Loucy (cell line): ENCODE measurements around the gene CD34.

ENCODE experiments used
- H2AFZ ChIP-seq: fragments of 200-600 bp; sonication (generic); 2 replicates; pipeline ENCODE4 v1.6.0; 2016; ENCODE audit warnings: antibody characterized with exemption, mild to moderate bottlenecking, low read length, moderate library complexity
- H3F3A ChIP-seq: fragments of 200-600 bp; 2 replicates; pipeline ENCODE4 v1.6.0; 2016; ENCODE audit warnings: antibody characterized with exemption, low read depth, mild to moderate bottlenecking
- H3K27me3 ChIP-seq: fragments of 200-600 bp; sonication (generic); 2 replicates; pipeline ENCODE4 v1.6.1; 2014; ENCODE audit warnings: low read length, mild to moderate bottlenecking; ENCODE audit not compliant: insufficient read depth, poor library complexity, severe bottlenecking
- H3K36me3 ChIP-seq: fragments of 200-600 bp; sonication (generic); 2 replicates; pipeline ENCODE4 v1.6.1; 2016; ENCODE audit warnings: low read length; ENCODE audit not compliant: insufficient read depth
- H3K4me1 ChIP-seq: fragments of 200-600 bp; sonication (generic); 2 replicates; pipeline ENCODE4 v1.5.1; 2014; ENCODE audit warnings: low read length, mild to moderate bottlenecking; ENCODE audit not compliant: insufficient read depth, poor library complexity, severe bottlenecking
- H3K4me2 ChIP-seq: fragments of 200-600 bp; sonication (generic); 2 replicates; pipeline ENCODE4 v1.6.0; 2014; ENCODE audit warnings: antibody characterized with exemption, low read length, low read depth, mild to moderate bottlenecking; ENCODE audit not compliant: poor library complexity, severe bottlenecking
- H3K4me3 ChIP-seq: fragments of 200-600 bp; sonication (generic); 2 replicates; pipeline ENCODE4 v1.5.1; 2014; ENCODE audit warnings: low read length, mild to moderate bottlenecking, mixed read lengths; ENCODE audit not compliant: poor library complexity, severe bottlenecking
- H3K79me2 ChIP-seq: fragments of 200-600 bp; sonication (generic); 2 replicates; pipeline ENCODE4 v1.6.1; 2014; ENCODE audit warnings: low read length; ENCODE audit not compliant: insufficient read depth
- H3K9ac ChIP-seq: fragments of 200-600 bp; sonication (generic); 2 replicates; pipeline ENCODE4 v1.6.0; 2014; ENCODE audit warnings: mild to moderate bottlenecking, low read depth, low read length, moderate library complexity; ENCODE audit not compliant: poor library complexity, severe bottlenecking
- H3K9me2 ChIP-seq: fragments of 200-600 bp; sonication (generic); replicated peaks from 2 replicates; pipeline ENCODE4 v1.6.1; 2016; ENCODE audit warnings: low read depth, low read length, mixed read lengths
- H3K9me3 ChIP-seq: fragments of 200-600 bp; sonication (generic); 2 replicates; pipeline ENCODE4 v1.6.1; 2014; ENCODE audit warnings: mild to moderate bottlenecking, antibody characterized with exemption, low read length, low read depth; ENCODE audit not compliant: insufficient read depth
- H4K20me1 ChIP-seq: fragments of 200-600 bp; sonication (generic); 2 replicates; pipeline ENCODE4 v1.6.0; 2014; ENCODE audit warnings: antibody characterized with exemption, low read length, mild to moderate bottlenecking; ENCODE audit not compliant: insufficient read depth, poor library complexity, severe bottlenecking
- EZH2phosphoT487 ChIP-seq: fragments of 200-600 bp; IDR thresholded peaks from 2 replicates; pipeline ENCODE4 v1.6.1; 2018; ENCODE audit warnings: antibody characterized with exemption, mild to moderate bottlenecking, moderate library complexity, borderline replicate concordance
- TF ChIP-seq, protein P1 (sequence below): fragments of 200-600 bp; sonication (generic); conservative IDR thresholded peaks from 2 replicates; pipeline ENCODE4 v1.5.1; 2014; ENCODE audit warnings: mild to moderate bottlenecking, antibody characterized with exemption, low read length

CD34 gene

DNA sequence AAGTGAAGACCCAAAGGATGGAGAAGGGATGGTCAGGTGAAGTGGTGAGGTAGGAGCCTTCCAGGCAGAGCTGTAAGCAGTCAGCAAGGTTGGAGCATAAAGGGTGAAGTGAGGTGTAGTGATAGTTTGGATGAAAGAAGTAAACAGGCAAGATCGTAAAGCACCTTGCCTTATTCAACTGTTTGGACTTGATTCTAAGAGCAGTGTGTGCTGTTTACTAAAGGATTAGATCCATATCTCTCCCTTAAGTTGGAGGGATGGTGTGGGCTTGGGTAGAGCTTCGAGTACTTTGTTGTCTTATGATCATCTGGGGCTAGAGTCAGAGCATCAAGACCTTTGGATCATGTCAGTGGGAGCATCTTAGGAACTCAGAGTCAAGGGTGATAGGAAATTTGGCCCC, 39.8 kb upstream of the CD34 start:
- Histone ChIP-seq H3F3A (no peaks in the 10 kb centered on the region; the same call in 1 of the 2 replicates), H3K79me2 (no peaks in the 10 kb centered on the region), H3K4me2 (no peak overlapping the region)

DNA sequence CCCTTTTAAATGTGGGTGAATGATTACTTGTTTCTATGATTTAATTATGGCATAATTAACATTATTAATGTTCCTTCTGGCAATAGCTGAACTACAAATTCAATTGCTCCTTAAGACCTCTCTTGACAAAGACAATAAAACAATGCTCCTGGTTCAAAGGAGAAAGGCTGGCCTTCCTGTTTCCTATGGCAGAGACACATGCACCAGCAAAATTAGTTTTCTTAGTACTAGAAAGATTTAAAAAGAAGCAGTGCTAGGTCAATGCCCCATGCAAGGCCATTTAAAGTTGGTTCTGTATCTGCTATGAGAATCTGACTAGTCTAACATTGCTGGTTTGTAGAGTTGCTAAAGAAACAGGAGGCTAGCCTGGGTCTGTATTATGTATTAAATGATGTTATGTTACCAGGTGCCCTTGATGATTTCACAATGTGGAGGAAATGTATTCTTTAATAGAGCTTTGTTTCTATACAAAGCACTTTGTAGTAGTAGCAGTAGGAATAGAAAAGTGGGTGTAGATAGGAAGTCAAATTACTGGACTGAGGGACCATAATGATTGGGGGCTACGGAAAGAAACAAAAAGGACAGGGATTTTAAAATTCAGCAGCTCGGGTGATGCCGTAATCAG, 38.8 kb upstream of the CD34 start:
- Histone ChIP-seq H3F3A (no peaks in the 10 kb centered on the region; the same call in 1 of the 2 replicates), H3K4me3 (no peak overlapping the region), H2AFZ (peak overlapping the region; percentile 69), H3K9me3 (no peaks in the 10 kb centered on the region), H3K9ac (no peak overlapping the region), H3K9me2 (no peaks in the 10 kb centered on the region), H3K36me3 (no peaks in the 10 kb centered on the region), H3K27me3 (no peaks in the 10 kb centered on the region), H3K4me2 (no peak overlapping the region), H3K79me2 (no peaks in the 10 kb centered on the region), H3K4me1 (peaks cover 21% of the 10 kb centered on the region), H4K20me1 (no peaks in the 10 kb centered on the region)
- no peak for TF ChIP-seq EZH2phosphoT487
- TF ChIP-seq, protein P1, sequence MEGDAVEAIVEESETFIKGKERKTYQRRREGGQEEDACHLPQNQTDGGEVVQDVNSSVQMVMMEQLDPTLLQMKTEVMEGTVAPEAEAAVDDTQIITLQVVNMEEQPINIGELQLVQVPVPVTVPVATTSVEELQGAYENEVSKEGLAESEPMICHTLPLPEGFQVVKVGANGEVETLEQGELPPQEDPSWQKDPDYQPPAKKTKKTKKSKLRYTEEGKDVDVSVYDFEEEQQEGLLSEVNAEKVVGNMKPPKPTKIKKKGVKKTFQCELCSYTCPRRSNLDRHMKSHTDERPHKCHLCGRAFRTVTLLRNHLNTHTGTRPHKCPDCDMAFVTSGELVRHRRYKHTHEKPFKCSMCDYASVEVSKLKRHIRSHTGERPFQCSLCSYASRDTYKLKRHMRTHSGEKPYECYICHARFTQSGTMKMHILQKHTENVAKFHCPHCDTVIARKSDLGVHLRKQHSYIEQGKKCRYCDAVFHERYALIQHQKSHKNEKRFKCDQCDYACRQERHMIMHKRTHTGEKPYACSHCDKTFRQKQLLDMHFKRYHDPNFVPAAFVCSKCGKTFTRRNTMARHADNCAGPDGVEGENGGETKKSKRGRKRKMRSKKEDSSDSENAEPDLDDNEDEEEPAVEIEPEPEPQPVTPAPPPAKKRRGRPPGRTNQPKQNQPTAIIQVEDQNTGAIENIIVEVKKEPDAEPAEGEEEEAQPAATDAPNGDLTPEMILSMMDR = no peak

More for the DNA sequence above, 39.8 kb upstream of the CD34 start:
- no peak for TF ChIP-seq EZH2phosphoT487
- TF ChIP-seq, protein P1 = no peak
- Histone ChIP-seq H3K9ac (no peak overlapping the region), H3K36me3 (no peaks in the 10 kb centered on the region), H4K20me1 (no peaks in the 10 kb centered on the region), H3K27me3 (no peaks in the 10 kb centered on the region), H3K9me2 (no peaks in the 10 kb centered on the region), H3K9me3 (no peaks in the 10 kb centered on the region), H3K4me1 (peaks cover 21% of the 10 kb centered on the region), H3K4me3 (no peak overlapping the region), H2AFZ (no peak overlapping the region)

DNA sequence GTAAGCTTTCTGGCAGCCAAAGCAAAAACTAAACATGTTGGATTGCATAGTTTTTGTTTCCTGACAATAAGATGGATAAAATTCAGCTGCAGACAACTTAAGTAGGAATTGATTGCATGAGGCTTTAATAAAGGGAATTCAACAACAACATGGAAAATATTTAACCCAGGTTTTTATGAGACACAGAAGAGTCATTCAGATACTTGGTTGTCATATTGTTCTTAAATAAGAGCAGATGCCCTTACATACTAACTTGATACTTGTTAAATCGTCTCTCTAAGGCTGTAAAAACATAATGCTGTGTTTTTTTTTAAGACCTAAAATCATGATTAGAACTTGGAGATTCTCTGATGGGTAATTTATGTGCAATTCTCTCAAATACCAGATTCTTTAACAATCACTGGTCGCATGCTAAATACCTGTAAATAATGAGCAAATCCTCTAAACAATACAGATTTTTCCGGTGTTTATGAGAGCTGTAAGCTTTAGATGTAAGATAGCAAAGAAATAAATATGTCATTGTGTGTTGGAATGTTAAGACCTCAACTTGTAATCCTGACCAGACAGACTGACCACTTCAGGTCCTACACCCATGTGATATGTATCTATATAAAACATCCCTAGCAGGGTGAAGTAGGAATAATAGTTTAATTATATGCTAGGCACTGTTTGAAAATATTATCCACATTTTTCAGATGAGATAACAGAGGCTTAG, 37.8 kb upstream of the CD34 start:
- Histone ChIP-seq H3K27me3 (no peaks in the 10 kb centered on the region), H3K4me1 (peaks cover 21% of the 10 kb centered on the region)
- TF ChIP-seq, protein P1 = no peak
- no peak for TF ChIP-seq EZH2phosphoT487

More for the DNA sequence above, 37.8 kb upstream of the CD34 start:
- Histone ChIP-seq H3K4me2 (no peak overlapping the region), H3K9me3 (no peaks in the 10 kb centered on the region), H4K20me1 (no peaks in the 10 kb centered on the region), H3K36me3 (no peaks in the 10 kb centered on the region), H3K9ac (no peak overlapping the region), H3K9me2 (no peaks in the 10 kb centered on the region), H3K4me3 (no peak overlapping the region), H3F3A (no peaks in the 10 kb centered on the region; the same call in 1 of the 2 replicates), H3K79me2 (no peaks in the 10 kb centered on the region), H2AFZ (peak overlapping the region; percentile 69; the same call in 1 of the 2 replicates)
